ENCODE results near the gene MTF2.
A peak's percentile ranks its signal among the peaks of the same experiment; 100 is the strongest.

The MTF2 gene

DNA sequence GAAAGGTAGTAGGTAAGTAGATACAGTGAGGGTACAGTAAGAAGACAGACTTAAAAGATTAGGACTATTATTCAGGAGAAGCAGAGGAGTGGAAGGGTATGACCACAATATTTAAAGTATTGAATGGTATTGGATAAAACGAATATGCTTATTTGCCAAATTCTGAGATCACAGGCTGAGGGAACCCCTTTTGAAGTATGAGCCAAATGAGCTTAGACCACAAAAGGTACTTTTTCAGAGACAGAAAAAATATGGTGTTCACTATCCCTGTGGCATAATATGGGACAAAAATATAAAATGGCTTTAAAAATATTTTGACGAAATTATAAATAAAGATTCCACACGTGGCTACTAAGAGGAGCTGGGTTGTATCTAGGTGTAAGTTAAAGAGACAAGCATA lies 880 bp upstream of the MTF2 start:
- in situ Hi-C loops (cut with HindIII; ENCODE audit: low pct_ligation_motif_present, low sequenced_read_pairs): no loop called here
- Histone ChIP-seq H3K36me3 (replicated peaks) (no peaks in the 10 kb centered on the region), H3K27ac (peak overlapping the region; percentile 75), H3K27me3 (replicated peaks) (no peaks in the 10 kb centered on the region), H3K4me3 (ENCODE audit: low read depth, low read length) (peak overlapping the region; percentile 91)
- TF ChIP-seq CTCF (IDR thresholded peaks at IDR 0.05; ENCODE audit: low read depth, low read length, missing control alignments): no peak
- no peak for DNase-seq

DNA sequence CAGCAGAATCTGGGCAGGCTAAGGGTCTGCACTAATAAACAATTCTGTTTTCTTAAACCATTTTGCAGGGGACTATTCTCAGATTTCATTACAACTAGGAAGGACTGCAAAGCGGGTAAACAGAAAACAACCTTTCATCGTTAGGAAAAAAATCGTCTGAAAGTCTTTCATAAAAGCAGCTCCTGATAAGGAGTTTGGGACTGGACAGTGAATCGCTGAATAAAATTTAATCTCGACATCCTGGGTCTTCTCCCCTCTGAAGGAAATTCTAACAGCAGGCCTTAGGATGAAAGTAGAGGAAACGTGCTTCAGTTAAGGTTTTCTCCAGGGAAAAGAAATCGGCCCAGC lies 471 bp upstream of the MTF2 start:
- peak overlapping the region; percentile 91 for H3K4me3 ChIP-seq (ENCODE audit: low read depth, low read length)
- H3K27me3 ChIP-seq (replicated peaks): no peaks in the 10 kb centered on the region
- in situ Hi-C loops (cut with HindIII; ENCODE audit: low pct_ligation_motif_present, low sequenced_read_pairs): no loop called here
- no peaks in the 10 kb centered on the region for H3K36me3 ChIP-seq (replicated peaks)
- DNase-seq: no peak
- TF ChIP-seq CTCF (IDR thresholded peaks at IDR 0.05; ENCODE audit: low read depth, low read length, missing control alignments): no peak
- peak overlapping the region; percentile 75 for H3K27ac ChIP-seq

- DNase-seq: no peak
- peak overlapping the region; percentile 91 for H3K4me3 ChIP-seq (ENCODE audit: low read depth, low read length)
- peak overlapping the region; percentile 75 for H3K27ac ChIP-seq
- in situ Hi-C loops (cut with HindIII; ENCODE audit: low pct_ligation_motif_present, low sequenced_read_pairs): no loop called here
- no peak for TF ChIP-seq CTCF (IDR thresholded peaks at IDR 0.05; ENCODE audit: low read depth, low read length, missing control alignments)
- no peaks in the 10 kb centered on the region for H3K36me3 ChIP-seq (replicated peaks)
- no peaks in the 10 kb centered on the region for H3K27me3 ChIP-seq (replicated peaks)
Measured at GRCh38 chr1:93079685-93080141, 630 bp downstream of the MTF2 start.

GRCh38 chr1:93080179-93080823 lies 1.2 kb downstream of the MTF2 start:
- no peak overlapping the region for H3K27ac ChIP-seq
- DNase-seq: peak; percentile 43
- peak overlapping the region; percentile 91 for H3K4me3 ChIP-seq (ENCODE audit: low read depth, low read length)
- H3K36me3 ChIP-seq (replicated peaks): no peaks in the 10 kb centered on the region
- no peaks in the 10 kb centered on the region for H3K27me3 ChIP-seq (replicated peaks)
- in situ Hi-C loops (cut with HindIII; ENCODE audit: low pct_ligation_motif_present, low sequenced_read_pairs): no loop called here
- TF ChIP-seq CTCF (IDR thresholded peaks at IDR 0.05; ENCODE audit: low read depth, low read length, missing control alignments): peak; percentile 47

- Histone ChIP-seq H3K4me3 (ENCODE audit: low read depth, low read length) (peak overlapping the region; percentile 91), H3K27ac (peak overlapping the region; percentile 63), H3K36me3 (replicated peaks) (peaks cover 5% of the 10 kb centered on the region), H3K27me3 (replicated peaks) (no peaks in the 10 kb centered on the region)
- DNase-seq: peak; percentile 64
- TF ChIP-seq CTCF (IDR thresholded peaks at IDR 0.05; ENCODE audit: low read depth, low read length, missing control alignments): no peak
- in situ Hi-C loops (cut with HindIII; ENCODE audit: low pct_ligation_motif_present, low sequenced_read_pairs): no loop called here
Measured at GRCh38 chr1:93081716-93082115, 2.6 kb downstream of the MTF2 start.

DNA sequence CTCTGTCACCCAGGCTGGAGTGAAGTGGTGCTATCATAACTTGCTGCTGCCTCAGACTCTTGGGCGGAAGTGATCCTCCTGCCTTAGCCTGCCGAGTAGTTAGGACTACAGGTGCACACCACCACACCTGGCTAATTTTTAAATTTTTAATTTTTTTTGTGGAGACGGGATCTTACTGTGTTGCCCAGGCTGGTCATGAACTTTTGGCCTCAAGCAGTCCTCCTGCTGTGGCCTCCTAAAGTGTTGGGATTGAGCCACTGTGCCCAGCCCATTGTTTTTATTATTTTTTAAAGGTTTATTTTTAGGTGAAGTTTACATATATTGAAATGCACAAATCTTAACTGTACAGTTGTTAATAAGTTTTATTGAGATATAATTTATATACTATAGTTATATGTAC lies 3.2 kb downstream of the MTF2 start:
- Histone ChIP-seq H3K4me3 (ENCODE audit: low read depth, low read length) (no peak overlapping the region), H3K36me3 (replicated peaks) (peaks cover 5% of the 10 kb centered on the region), H3K27me3 (replicated peaks) (no peaks in the 10 kb centered on the region), H3K27ac (no peak overlapping the region)
- TF ChIP-seq CTCF (IDR thresholded peaks at IDR 0.05; ENCODE audit: low read depth, low read length, missing control alignments): no peak
- in situ Hi-C loops (cut with HindIII; ENCODE audit: low pct_ligation_motif_present, low sequenced_read_pairs): no loop called here
- no peak for DNase-seq
